ENCODE results near the gene C11orf21.

C11orf21 gene

DNA sequence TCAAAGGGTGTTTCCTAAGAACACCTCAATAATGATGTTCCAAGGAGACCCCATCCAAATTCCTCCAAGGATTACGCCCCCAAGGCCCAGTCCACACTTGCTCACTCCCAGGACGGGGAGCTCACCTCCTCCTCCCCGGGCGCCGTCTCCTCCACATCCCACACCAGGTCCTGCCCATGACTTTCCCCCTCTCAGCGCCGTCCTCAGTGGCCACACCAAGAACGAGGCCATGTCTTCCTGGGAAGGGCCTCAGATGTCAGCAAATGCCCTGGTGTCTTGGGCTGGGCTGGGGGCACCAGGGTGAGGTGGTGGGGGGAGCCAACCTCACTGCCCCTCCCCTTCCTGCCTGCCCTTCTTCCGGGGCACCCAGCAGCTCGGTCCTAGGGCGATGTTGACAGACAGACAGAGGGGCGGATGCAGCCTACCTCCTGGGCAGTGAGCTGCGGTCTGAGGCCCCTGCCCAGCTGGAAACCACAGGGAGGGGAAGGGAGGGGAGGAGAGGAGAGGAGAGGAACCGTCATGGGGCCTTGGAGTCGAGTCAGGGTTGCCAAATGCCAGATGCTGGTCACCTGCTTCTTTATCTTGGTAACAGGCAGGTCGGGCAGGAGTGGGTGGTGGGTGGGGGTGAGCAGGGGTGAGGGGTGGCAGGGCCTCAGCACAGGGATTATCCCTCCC is at the start of gene C11orf21, which contains the start of gene TSPAN32:
TSS of gene C11orf21 (minus strand) at position 288 of the 675 bp plus-strand sequence. CDS start at position 178, 110 bp downstream.
TSS of gene TSPAN32 (plus strand) at position 383 of the 675 bp plus-strand sequence. CDS start at position 520, 137 bp downstream.
- peak; percentile 41 for DNase-seq (ENCODE audit: low read depth, low spot score)
- TF ChIP-seq, protein P1, sequence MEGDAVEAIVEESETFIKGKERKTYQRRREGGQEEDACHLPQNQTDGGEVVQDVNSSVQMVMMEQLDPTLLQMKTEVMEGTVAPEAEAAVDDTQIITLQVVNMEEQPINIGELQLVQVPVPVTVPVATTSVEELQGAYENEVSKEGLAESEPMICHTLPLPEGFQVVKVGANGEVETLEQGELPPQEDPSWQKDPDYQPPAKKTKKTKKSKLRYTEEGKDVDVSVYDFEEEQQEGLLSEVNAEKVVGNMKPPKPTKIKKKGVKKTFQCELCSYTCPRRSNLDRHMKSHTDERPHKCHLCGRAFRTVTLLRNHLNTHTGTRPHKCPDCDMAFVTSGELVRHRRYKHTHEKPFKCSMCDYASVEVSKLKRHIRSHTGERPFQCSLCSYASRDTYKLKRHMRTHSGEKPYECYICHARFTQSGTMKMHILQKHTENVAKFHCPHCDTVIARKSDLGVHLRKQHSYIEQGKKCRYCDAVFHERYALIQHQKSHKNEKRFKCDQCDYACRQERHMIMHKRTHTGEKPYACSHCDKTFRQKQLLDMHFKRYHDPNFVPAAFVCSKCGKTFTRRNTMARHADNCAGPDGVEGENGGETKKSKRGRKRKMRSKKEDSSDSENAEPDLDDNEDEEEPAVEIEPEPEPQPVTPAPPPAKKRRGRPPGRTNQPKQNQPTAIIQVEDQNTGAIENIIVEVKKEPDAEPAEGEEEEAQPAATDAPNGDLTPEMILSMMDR (IDR thresholded peaks at IDR 0.05; ENCODE audit: low read depth, low read length), result no peak
- in situ Hi-C loops (cut with HindIII; ENCODE audit: low sequenced_read_pairs), result no loop called here
- no peak within 1 kb of the TSS for H3K4me3 ChIP-seq (ENCODE audit: low read depth, low read length)

DNA sequence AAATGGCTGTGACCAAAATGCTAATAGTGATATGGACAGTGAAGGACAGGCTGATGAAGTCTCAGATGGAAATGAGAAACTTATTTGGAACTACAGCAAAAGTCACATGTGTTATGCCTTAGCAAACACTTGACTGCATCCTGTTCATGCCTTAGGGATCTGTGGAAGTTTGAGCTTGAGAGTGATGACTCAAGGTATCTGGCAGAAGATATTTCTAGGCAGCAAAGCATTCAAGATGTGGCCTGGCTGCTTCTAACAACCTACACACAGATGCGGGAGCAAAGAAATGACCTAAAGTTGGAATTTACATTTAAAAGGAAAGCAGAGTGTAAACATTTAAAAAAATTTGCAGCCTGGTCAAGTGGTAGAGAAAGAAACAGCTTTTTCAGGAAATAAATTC is 47.3 kb upstream of the C11orf21 start:
- H3K4me3 ChIP-seq (ENCODE audit: low read depth, low read length), result no peak overlapping the region

DNA sequence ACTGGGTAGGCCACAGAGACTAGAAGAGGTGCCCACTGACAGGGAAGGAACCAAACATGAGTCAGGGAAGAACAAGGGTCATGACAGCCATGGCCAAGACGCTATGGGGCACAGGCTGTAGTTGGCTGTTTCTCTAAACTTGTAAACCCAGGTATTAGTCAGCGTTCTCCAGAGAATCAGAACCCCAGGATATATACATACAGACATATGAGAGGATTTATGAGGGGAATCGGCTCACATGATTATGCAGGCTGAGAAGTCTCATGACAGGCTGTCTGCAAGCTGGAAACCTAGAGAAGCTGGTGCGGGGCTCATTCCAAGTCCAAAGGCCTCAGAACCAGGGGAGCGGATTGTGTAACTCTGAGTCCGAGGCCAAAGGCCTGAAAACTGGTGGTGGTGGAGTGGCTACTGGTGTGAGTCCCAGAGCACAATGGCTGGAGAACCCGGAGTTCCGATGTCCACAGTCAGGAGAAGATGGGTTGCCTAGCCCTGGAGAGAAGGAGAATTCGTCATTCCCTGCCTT is 45.7 kb upstream of the C11orf21 start:
- TF ChIP-seq, protein P1 (IDR thresholded peaks at IDR 0.05; ENCODE audit: low read depth, low read length), result no peak
- in situ Hi-C loops (cut with HindIII; ENCODE audit: low sequenced_read_pairs), result no loop called here

More for the DNA sequence above, 47.3 kb upstream of the C11orf21 start:
- peak; percentile 14 for DNase-seq (ENCODE audit: low read depth, low spot score)
- TF ChIP-seq, protein P1 (IDR thresholded peaks at IDR 0.05; ENCODE audit: low read depth, low read length), result no peak
- in situ Hi-C loops (cut with HindIII; ENCODE audit: low sequenced_read_pairs), result no loop called here

DNA sequence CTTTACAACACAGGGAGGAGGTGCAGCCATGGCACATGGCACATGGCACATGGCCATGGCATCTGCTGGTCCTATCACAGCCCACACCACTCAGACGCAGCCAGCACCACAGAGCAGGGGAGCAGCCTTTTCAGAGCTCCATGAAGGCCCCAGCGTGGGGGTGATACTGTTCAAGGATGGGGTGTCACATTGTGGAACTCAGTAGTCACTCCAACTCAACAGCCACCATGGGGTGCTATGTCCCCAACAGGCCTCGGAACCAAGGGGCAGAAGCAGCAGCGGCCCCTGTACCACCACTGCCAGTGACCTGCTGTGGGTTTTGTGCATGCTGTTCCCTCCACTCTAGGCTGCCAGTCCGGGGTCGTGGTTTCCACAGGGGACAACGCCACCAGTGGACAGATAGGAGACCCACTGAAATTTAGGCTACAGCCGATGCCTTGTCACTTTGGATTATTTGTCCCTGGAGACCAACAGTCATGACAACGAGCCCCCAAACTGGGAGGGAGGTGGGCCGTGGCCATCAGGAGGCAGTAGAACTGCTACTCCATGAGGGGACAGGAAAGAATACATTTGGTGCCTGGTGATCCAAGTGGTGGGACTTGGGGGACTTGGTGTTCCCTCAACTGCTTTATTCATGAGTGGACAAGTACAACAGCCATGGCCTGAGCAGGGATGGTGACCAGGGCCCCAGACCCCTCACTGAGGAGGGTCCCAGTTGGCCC is 45.0 kb upstream of the C11orf21 start:
- in situ Hi-C loops (cut with HindIII; ENCODE audit: low sequenced_read_pairs), result no loop called here
- H3K4me3 ChIP-seq (ENCODE audit: low read depth, low read length), result no peak overlapping the region
- TF ChIP-seq, protein P1 (IDR thresholded peaks at IDR 0.05; ENCODE audit: low read depth, low read length), result no peak
- no peak for DNase-seq (ENCODE audit: low read depth, low spot score)

More for the DNA sequence above, 45.7 kb upstream of the C11orf21 start:
- no peak for DNase-seq (ENCODE audit: low read depth, low spot score)
- no peak overlapping the region for H3K4me3 ChIP-seq (ENCODE audit: low read depth, low read length)

DNA sequence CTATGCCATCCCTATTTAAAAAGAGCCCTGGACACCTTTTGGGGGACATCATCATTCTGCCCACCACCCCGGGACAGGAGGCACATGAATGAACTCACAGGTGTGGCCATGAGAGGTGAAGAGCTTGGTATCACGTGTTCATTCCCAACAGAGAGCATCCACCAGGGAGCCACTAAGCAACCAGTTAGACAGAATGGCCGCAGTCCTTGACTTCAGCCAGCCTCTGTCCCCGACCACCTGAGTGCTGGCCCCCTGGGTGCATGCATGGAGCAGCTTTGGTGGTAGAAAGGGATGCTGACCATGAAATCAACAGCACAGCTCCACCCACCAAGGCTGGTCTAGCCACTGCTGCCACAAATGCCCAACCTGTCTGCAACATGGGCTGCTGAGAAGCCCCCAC is 44.3 kb upstream of the C11orf21 start:
- no peak overlapping the region for H3K4me3 ChIP-seq (ENCODE audit: low read depth, low read length)
- TF ChIP-seq, protein P1 (IDR thresholded peaks at IDR 0.05; ENCODE audit: low read depth, low read length), result no peak
- in situ Hi-C loops (cut with HindIII; ENCODE audit: low sequenced_read_pairs), result no loop called here
- DNase-seq (ENCODE audit: low read depth, low spot score), result no peak

DNA sequence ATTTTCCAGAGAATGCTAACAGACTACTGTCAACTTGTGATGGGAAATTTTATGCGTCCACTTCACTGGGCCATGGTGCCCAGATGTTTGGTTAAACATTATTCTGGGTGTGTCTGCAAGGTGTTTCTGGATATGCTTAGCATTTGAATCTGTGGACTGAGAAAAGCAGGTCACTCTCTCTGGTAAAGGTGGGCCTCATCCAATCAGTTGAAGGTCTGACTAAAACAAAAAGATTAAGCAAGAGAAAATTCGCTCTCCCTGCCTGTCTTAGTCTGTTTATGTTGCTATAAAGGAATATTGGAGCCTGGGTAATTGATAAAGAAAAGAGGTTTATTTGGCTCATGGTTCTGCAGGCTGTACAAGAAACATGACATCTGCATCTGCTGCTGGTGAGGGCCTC is 43.3 kb upstream of the C11orf21 start:
- H3K4me3 ChIP-seq (ENCODE audit: low read depth, low read length), result no peak overlapping the region
- in situ Hi-C loops (cut with HindIII; ENCODE audit: low sequenced_read_pairs), result no loop called here
- TF ChIP-seq, protein P1 (IDR thresholded peaks at IDR 0.05; ENCODE audit: low read depth, low read length), result no peak
- DNase-seq (ENCODE audit: low read depth, low spot score), result no peak
